NOMO-1 (cell line): Measurements from ENCODE around the gene MSI2.
"Not testable (repeated sequence)": the region's sequence is repeated elsewhere in the genome, so short reads cannot be mapped to it uniquely, and the experiment has no call there.

Experiments
- DNase-seq, 2 experiments: peaks; one replicate each; lab custom pipeline; 2025; ENCODE audit not compliant: unreplicated experiment in 2 of 2; lab: John Stamatoyannopoulos, UW

MSI2 gene

GRCh38 chr17:57288773-57289121, 32.4 kb downstream of the MSI2 start:
- no peak for DNase-seq

DNA sequence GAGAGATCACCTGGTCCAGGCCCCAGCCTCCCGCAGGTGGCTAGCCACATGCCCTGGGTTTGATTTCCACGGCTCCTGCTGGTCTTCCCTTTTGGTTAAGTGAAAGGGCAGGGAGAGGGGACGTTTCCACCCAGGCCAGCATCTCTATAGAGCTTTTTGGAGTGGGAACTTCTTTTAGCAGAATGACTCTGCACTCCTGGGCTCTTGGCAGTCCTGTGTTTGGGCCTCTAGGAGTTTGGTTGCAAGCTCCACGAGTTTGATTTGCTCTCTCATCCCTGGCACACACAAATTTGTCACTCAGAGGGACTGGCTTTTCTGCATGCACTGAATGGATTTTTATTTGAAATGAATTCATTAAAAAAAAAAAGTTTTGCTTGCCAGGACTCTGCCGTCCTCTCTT, 32.8 kb downstream of the MSI2 start:
- DNase-seq: no peak

- DNase-seq: no peak
Observed at GRCh38 chr17:57289613-57290012, 33.3 kb downstream of the MSI2 start.

DNA sequence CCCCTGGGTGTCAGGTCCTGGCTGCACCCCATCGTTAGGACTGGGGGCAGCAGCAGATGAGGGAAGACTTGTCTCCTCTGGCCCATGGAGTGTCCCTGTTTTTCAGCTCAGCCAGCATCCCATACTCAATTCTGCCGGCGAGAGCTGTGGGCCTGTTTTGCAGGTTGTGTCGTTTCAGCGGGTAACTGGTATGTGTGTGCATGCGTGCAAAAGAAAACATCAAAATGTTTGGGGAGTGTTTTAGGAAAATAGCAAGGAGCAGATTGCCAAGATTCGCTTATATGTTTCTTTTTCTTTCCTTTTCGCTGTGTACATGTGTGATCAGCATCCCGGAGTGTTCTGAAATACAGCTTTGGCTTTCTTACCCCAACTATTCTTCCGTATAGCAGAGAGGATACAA, 34.7 kb downstream of the MSI2 start:
- no peak for DNase-seq

DNA sequence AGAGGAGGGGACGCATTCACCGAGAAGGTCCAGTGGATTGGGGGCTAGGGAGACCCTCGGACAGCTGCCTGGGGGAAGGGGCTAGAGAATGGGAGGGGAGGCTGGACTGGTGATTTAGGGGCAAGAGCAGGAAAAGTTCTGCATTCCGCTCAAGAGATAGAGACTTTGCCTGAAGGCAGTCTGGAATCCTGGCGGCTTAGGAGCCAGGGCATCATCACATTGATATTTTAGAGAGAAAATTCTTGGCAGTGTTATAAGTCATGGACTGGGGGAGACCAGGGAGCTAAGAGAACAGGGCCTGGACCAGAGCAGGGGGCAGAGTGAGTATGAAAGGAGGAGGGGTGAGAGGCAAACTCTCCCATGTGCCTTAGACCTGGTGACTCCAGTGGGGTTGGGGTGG, 35.8 kb downstream of the MSI2 start:
- DNase-seq: no peak

DNA sequence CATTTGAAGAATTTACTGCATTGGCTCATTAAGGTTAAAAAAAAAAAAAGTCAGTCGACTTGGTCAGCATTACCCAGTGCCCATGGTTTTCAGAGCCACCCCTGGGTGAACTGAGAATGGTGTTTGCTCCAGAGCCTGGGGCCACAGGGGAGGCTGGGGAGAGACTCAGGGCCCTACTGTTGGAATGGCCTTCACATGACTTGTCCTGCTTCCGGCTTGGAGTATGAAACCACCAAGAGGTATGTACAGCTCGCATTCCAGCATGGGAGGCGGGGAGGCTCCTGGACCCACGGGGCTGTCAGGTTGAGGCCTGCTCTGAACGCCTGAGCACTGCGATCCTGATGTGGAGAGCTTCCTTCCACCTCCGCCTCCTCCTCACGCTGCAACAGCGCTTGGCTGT, 36.8 kb downstream of the MSI2 start:
- DNase-seq: no peak

DNA sequence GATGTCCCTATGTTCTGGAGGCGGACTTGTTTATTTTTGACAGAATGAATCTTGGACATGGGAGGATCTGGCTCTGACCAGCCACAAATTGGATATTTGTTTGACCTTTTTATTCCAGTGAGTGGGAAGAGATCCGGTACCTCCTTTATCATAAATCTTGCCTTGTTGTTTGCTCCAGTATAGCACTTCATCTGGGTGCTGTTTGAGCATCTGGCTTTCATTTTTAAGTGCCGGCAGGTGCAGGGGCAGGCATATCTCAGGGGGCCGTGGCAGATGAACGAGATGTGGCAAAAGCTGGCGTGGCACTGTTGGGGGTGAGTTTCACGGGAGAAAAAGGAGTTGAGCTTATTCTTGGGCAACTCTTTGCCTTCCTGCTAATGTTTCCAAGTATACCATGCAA, 37.8 kb downstream of the MSI2 start:
- no peak for DNase-seq

GRCh38 chr17:57294629-57295501, 38.5 kb downstream of the MSI2 start:
- DNase-seq: no peak

GRCh38 chr17:57295526-57296023, 39.3 kb downstream of the MSI2 start:
- no peak for DNase-seq

GRCh38 chr17:57296231-57296630, 39.9 kb downstream of the MSI2 start:
- DNase-seq: no peak

DNA sequence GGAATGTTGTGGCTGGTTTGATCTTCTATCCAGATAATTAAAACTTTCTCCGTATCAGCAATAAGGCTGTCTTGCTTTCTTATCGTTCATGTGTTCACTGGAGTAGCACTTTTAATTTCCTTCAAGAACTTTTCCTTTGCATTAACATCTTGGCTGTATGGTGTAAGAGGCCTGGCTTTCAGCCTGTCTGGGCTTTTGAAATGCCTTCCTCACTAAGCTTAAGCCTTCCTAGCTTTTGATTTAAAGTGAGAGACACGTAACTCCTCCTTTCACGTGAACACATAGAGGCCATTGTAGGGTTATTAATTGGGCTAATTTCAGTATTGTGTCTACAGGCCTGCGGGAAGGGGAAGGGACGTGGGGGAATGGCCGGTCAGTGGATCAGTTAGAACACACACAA, 42.9 kb downstream of the MSI2 start:
- no peak for DNase-seq

- not testable (repeated sequence) for DNase-seq
Observed at GRCh38 chr17:57300592-57300991, 44.3 kb downstream of the MSI2 start.

GRCh38 chr17:57302690-57303465, 46.6 kb downstream of the MSI2 start:
- DNase-seq: no peak

DNA sequence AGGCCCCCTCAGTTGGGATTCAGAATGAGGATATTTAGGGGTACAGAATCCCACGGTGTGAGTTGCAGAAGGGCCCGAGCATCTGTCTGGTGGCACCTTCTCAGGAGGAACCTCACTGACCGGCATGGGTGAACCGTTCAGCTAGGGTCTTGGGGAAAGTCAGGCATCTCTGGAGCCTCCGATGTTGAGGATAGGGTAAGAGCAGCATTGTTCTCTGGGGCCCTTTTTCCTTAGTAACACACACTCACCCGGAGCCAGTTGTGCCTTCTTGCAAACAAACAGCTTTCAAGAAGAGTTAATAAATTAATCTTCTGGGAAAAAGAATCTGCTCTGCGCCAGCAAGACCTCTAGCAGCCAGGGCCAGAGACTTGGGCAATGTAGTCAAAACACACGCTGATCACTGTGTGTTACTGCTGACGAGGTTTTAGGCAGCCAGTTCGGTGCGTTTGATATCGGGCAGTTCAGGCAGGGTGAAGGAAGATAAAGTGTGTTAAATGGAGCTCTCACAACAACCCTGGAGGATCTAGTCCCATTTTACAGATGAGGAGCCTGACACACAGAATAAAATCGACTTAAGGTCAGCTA, 48.9 kb downstream of the MSI2 start:
- no peak for DNase-seq

DNA sequence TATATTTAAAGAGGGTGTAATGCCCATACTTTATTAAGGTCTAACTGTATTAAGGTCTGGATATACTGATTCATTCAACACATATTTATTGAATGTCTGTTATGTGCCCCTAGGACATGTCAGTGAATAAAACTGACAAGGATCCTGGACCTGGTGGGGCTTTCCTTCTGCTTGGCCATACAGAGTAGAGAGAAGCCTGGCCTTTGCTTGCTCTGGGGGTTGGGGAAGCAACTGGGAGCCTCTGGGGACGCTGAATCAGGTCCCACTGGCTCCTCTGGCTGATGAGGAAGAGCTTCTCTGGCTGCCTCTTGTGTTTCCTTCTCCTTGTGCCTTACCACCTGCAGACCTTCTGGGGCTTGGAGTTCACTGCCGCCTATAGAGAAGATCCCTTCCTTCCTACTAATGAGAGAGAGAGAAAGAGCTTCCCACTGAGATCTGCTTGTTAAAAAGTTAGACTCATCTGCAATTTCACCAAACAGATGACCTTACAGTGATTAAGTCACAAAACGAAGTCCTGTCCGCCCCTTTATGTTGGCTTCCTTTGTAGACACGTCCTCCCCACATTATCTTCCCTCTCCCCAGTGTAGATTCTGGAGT, 49.7 kb downstream of the MSI2 start:
- DNase-seq: no peak

DNA sequence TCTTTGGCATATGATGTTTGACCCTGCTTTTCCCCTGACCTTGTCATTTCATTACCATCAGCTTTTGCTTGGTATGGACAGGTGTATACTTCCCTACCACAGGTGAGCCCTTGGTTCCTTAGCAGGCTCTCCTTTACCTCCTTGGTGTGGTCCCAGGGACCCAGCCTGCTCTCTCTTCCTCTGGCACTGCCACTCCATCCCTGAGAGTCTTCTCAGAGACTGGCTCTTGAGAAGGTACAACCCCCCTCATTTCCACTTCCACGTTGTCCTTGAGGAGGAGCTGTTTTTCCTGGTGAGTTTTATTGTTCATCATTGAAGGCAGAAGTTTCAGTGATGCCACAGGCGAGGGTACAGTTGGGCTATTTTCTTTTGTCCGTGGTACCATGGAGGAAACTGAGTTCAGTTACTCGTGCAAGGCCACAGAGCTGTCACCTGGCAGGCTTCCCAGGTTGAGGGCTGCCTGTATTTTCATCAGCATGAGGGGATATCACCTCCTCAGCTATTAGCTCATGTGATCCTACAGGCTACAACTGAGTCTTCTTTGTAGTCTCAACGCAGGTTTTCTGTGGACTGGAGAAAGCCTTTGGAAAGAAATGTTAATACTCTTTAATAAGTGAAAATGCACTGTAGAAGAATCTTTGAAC, 52.3 kb downstream of the MSI2 start:
- DNase-seq: no peak

- DNase-seq: no peak
Observed at GRCh38 chr17:57309479-57309878, 53.2 kb downstream of the MSI2 start.

GRCh38 chr17:57311281-57312216, 55.2 kb downstream of the MSI2 start:
- no peak for DNase-seq

GRCh38 chr17:57312242-57312641, 55.9 kb downstream of the MSI2 start:
- no peak for DNase-seq
